Measurements from ENCODE around the gene GJC2. TPM values are rescaled to one million over a fixed set of nuclear protein-coding genes. Genes with fewer than 3 reads are reported as not detected.
A peak's percentile ranks its signal among the peaks of the same experiment; 100 is the strongest.

GJC2 gene
- total RNA-seq, 1 donor from 2014 or later: 2.1 TPM

DNA sequence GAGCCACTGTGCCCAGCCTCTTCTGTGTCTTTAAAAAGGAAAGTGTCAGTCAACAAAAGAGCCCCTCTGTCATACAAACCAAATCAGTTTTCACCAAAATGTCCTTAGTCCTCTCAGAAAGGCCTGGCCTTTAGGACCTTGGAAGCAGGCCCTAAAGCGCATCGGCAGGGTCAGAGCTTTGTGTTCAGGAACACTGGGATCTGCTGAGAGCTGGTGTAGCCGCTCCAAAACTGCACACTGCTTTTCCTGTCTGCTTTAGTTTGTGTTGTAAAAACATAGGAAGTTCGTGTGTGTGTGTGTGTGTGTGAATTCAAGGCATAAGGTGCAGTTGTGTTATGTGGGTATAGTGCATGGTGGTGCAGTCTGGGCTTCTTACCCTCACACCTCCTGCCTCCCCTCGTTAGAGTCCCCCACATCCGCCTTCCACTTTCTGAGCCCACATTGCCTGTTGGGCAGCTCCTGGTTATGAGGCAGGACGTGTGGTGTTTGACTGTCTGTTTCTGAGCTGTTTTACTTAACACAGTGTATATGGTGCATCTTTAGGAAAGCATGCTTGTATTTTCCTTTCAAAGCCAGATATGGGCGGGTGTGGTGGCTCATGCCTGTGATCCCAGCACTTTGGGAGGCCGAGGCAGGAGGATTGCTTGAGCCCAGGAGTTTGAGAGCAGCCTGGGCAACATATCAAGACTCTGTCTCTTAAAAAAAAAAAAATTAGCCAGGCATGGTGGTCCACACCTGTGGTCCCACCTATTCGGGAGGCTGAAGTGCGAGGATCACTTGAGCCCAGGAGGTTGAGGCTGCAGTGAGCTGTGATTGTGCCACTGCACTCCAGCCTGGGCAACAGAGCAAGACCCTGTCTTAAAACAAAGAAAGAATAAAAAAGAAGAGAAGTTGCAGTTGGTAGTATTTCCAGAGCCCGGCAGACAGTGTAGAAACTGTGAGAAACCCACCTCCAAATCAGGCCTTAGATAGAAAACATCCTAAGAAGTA, 28.3 kb downstream of the GJC2 start:
- no peaks in the 10 kb centered on the region for H3K4me1 Mint-ChIP-seq (ENCODE audit: low read depth)
- H3K27ac Mint-ChIP-seq: no peak overlapping the region

GRCh38 chr1:228178737-228179684, 29.3 kb downstream of the GJC2 start:
- no peak for DNase-seq (ENCODE audit: low spot score, unreplicated experiment)
- H3K9me3 Mint-ChIP-seq (ENCODE audit: low read depth): no peaks in the 10 kb centered on the region
- H3K4me1 Mint-ChIP-seq (ENCODE audit: low read depth): no peaks in the 10 kb centered on the region
- TF ChIP-seq CTCF (IDR thresholded peaks at IDR 0.05; ENCODE audit: unreplicated experiment): no peak
- no peak overlapping the region for H3K4me3 Mint-ChIP-seq (ENCODE audit: low read depth)
- peak overlapping the region; percentile 30 for H3K27ac Mint-ChIP-seq
- H3K27me3 Mint-ChIP-seq: no peaks in the 10 kb centered on the region
- no peaks in the 10 kb centered on the region for H3K36me3 Mint-ChIP-seq (ENCODE audit: insufficient read depth)

More for the DNA sequence above, 28.3 kb downstream of the GJC2 start:
- no peak for TF ChIP-seq CTCF (IDR thresholded peaks at IDR 0.05; ENCODE audit: unreplicated experiment)
- Mint-ChIP-seq H3K27me3 (no peaks in the 10 kb centered on the region), H3K4me3 (ENCODE audit: low read depth) (no peak overlapping the region), H3K9me3 (ENCODE audit: low read depth) (no peaks in the 10 kb centered on the region), H3K36me3 (ENCODE audit: insufficient read depth) (no peaks in the 10 kb centered on the region)
- DNase-seq (ENCODE audit: low spot score, unreplicated experiment): no peak

DNA sequence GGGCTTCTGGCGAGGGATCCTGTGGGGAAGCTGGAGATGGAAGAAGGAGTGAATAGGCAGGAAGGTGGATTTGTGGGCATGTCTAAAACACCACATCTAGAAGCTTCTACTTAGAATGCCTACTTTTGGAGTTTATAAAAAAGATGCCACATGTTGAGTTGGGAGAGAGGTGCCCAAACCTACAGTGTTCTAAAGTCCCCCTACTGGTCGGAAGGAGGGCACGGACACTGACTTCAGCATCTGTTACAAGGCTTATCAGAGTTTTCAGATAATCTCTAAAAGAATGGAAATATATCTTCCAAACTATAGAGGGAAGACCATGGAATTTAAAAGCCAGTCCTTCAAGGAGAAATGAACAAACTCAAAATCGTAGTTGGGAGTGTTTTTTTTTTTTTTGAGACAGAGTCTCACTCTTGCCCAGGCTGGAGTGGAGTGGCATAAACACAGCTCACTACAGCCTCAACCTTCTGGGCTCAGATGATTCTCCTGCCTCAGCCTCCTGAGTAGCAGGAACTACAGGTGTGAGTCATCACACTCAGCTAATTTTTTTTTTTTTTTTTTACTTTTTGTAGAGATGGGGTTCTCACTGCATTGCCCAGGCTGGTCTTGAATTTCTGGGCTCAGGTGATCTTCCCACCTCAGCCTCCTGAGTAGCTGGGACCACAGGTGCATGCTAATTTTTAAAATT, 30.7 kb downstream of the GJC2 start:
- Mint-ChIP-seq H3K27me3 (no peaks in the 10 kb centered on the region), H3K36me3 (ENCODE audit: insufficient read depth) (no peaks in the 10 kb centered on the region), H3K4me1 (ENCODE audit: low read depth) (no peaks in the 10 kb centered on the region), H3K9me3 (ENCODE audit: low read depth) (no peaks in the 10 kb centered on the region), H3K27ac (no peak overlapping the region), H3K4me3 (ENCODE audit: low read depth) (no peak overlapping the region)
- no peak for DNase-seq (ENCODE audit: low spot score, unreplicated experiment)
- peak; percentile 33 for TF ChIP-seq CTCF (IDR thresholded peaks at IDR 0.05; ENCODE audit: unreplicated experiment)

DNA sequence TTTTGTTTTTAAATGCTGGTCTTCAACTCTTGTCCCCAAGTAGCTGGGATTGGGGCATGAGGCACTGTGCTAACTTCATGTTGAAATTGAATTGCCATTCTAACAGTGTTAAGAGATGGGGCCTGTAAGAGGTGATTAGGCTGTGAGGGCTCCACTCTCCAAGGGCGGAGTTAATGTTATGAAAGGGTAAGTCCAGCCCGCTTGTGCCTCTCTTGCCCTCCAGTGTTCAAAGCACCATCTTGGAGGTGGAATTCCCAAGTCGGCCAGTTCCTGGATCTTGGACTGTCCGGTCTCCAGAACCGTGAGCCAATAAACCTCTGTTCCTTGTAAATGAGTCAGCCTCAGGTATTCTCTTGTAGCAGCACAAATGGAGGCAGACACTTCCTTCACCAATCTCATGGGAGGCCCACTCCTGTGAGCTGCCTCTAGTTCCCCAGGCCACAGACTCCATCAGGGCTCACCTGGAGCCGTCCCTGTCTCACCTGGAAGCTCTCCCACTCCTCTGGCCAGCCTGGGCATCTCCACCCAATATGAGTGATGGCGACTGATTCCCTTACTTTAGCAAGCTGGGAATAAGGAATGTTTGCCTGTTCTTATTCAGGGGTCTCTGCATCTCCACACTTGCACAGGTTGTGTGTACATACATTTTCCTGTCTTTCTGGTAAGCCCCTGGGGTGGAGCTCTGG, 31.4 kb downstream of the GJC2 start:
- Mint-ChIP-seq H3K27ac (peak overlapping the region; percentile 29), H3K4me1 (ENCODE audit: low read depth) (no peaks in the 10 kb centered on the region)
- no peak for DNase-seq (ENCODE audit: low spot score, unreplicated experiment)

More for the DNA sequence above, 31.4 kb downstream of the GJC2 start:
- Mint-ChIP-seq H3K4me3 (ENCODE audit: low read depth) (no peak overlapping the region), H3K9me3 (ENCODE audit: low read depth) (no peaks in the 10 kb centered on the region), H3K36me3 (ENCODE audit: insufficient read depth) (no peaks in the 10 kb centered on the region), H3K27me3 (no peaks in the 10 kb centered on the region)
- no peak for TF ChIP-seq CTCF (IDR thresholded peaks at IDR 0.05; ENCODE audit: unreplicated experiment)
